ENCODE results near the gene PER2.

The PER2 gene

GRCh38 chr2:238261718-238262375 lies 26.6 kb downstream of the PER2 start:
- intact Hi-C loops (cut with micrococcal nuclease): no loop called here
- no peaks in the 10 kb centered on the region for H3K27me3 Mint-ChIP-seq
- no peaks in the 10 kb centered on the region for H3K9me3 Mint-ChIP-seq
- H3K4me3 Mint-ChIP-seq: no peak overlapping the region
- no peak overlapping the region for H3K27ac Mint-ChIP-seq
- H3K4me1 Mint-ChIP-seq (ENCODE audit: low read depth): peaks cover 12% of the 10 kb centered on the region
- H3K36me3 Mint-ChIP-seq (ENCODE audit: low read depth): peaks cover 91% of the 10 kb centered on the region

- no peaks in the 10 kb centered on the region for H3K9me3 Mint-ChIP-seq
- intact Hi-C loops (cut with micrococcal nuclease): no loop called here
- H3K4me1 Mint-ChIP-seq (ENCODE audit: low read depth): peaks cover 12% of the 10 kb centered on the region
- no peak overlapping the region for H3K27ac Mint-ChIP-seq
- no peak overlapping the region for H3K4me3 Mint-ChIP-seq
- peaks cover 91% of the 10 kb centered on the region for H3K36me3 Mint-ChIP-seq (ENCODE audit: low read depth)
- no peaks in the 10 kb centered on the region for H3K27me3 Mint-ChIP-seq
These were observed 27.5 kb downstream of the PER2 start for GRCh38 chr2:238260883-238261282.

GRCh38 chr2:238259061-238260020 lies 29.1 kb downstream of the PER2 start:
- Mint-ChIP-seq H3K27ac (no peak overlapping the region), H3K4me1 (ENCODE audit: low read depth) (peaks cover 12% of the 10 kb centered on the region), H3K4me3 (no peak overlapping the region), H3K9me3 (no peaks in the 10 kb centered on the region), H3K36me3 (ENCODE audit: low read depth) (peaks cover 97% of the 10 kb centered on the region), H3K27me3 (no peaks in the 10 kb centered on the region)
- intact Hi-C loops (cut with micrococcal nuclease): no loop called here

- Mint-ChIP-seq H3K4me3 (no peak overlapping the region), H3K36me3 (ENCODE audit: low read depth) (peaks cover 100% of the 10 kb centered on the region), H3K4me1 (ENCODE audit: low read depth) (no peaks in the 10 kb centered on the region), H3K9me3 (no peaks in the 10 kb centered on the region), H3K27ac (no peak overlapping the region), H3K27me3 (no peaks in the 10 kb centered on the region)
- intact Hi-C loops (cut with micrococcal nuclease): no loop called here
These were observed 30.4 kb downstream of the PER2 start for GRCh38 chr2:238257786-238258700.

- H3K9me3 Mint-ChIP-seq: no peaks in the 10 kb centered on the region
- no peak overlapping the region for H3K4me3 Mint-ChIP-seq
- no peaks in the 10 kb centered on the region for H3K27me3 Mint-ChIP-seq
- H3K4me1 Mint-ChIP-seq (ENCODE audit: low read depth): no peaks in the 10 kb centered on the region
- H3K36me3 Mint-ChIP-seq (ENCODE audit: low read depth): peaks cover 100% of the 10 kb centered on the region
- H3K27ac Mint-ChIP-seq: no peak overlapping the region
- intact Hi-C loops (cut with micrococcal nuclease): no loop called here
These were observed 31.8 kb downstream of the PER2 start for GRCh38 chr2:238256594-238257104.

- no peak overlapping the region for H3K27ac Mint-ChIP-seq
- no peaks in the 10 kb centered on the region for H3K9me3 Mint-ChIP-seq
- H3K27me3 Mint-ChIP-seq: no peaks in the 10 kb centered on the region
- no peak overlapping the region for H3K4me3 Mint-ChIP-seq
- peaks cover 100% of the 10 kb centered on the region for H3K36me3 Mint-ChIP-seq (ENCODE audit: low read depth)
- intact Hi-C loops (cut with micrococcal nuclease): no loop called here
- H3K4me1 Mint-ChIP-seq (ENCODE audit: low read depth): no peaks in the 10 kb centered on the region
These were observed 32.3 kb downstream of the PER2 start for GRCh38 chr2:238256111-238256510.

- no peaks in the 10 kb centered on the region for H3K4me1 Mint-ChIP-seq (ENCODE audit: low read depth)
- H3K9me3 Mint-ChIP-seq: no peaks in the 10 kb centered on the region
- intact Hi-C loops (cut with micrococcal nuclease): no loop called here
- peaks cover 100% of the 10 kb centered on the region for H3K36me3 Mint-ChIP-seq (ENCODE audit: low read depth)
- no peak overlapping the region for H3K27ac Mint-ChIP-seq
- no peaks in the 10 kb centered on the region for H3K27me3 Mint-ChIP-seq
- H3K4me3 Mint-ChIP-seq: no peak overlapping the region
These were observed 32.8 kb downstream of the PER2 start for GRCh38 chr2:238255636-238256035.

- no peak overlapping the region for H3K27ac Mint-ChIP-seq
- no peak overlapping the region for H3K4me3 Mint-ChIP-seq
- no peaks in the 10 kb centered on the region for H3K9me3 Mint-ChIP-seq
- peaks cover 100% of the 10 kb centered on the region for H3K36me3 Mint-ChIP-seq (ENCODE audit: low read depth)
- H3K27me3 Mint-ChIP-seq: no peaks in the 10 kb centered on the region
- no peaks in the 10 kb centered on the region for H3K4me1 Mint-ChIP-seq (ENCODE audit: low read depth)
- intact Hi-C loops (cut with micrococcal nuclease): no loop called here
These were observed 33.3 kb downstream of the PER2 start for GRCh38 chr2:238255151-238255551.

- intact Hi-C loops (cut with micrococcal nuclease): no loop called here
- Mint-ChIP-seq H3K4me1 (ENCODE audit: low read depth) (no peaks in the 10 kb centered on the region), H3K27ac (no peak overlapping the region), H3K4me3 (no peak overlapping the region), H3K27me3 (no peaks in the 10 kb centered on the region), H3K36me3 (ENCODE audit: low read depth) (peaks cover 100% of the 10 kb centered on the region), H3K9me3 (no peaks in the 10 kb centered on the region)
These were observed 34.2 kb downstream of the PER2 start for GRCh38 chr2:238254095-238254723.

- peaks cover 100% of the 10 kb centered on the region for H3K36me3 Mint-ChIP-seq (ENCODE audit: low read depth)
- H3K27ac Mint-ChIP-seq: peak overlapping the region; percentile 24
- no peaks in the 10 kb centered on the region for H3K9me3 Mint-ChIP-seq
- no peaks in the 10 kb centered on the region for H3K27me3 Mint-ChIP-seq
- intact Hi-C loops (cut with micrococcal nuclease): no loop called here
- no peak overlapping the region for H3K4me3 Mint-ChIP-seq
- H3K4me1 Mint-ChIP-seq (ENCODE audit: low read depth): no peaks in the 10 kb centered on the region
These were observed 35.4 kb downstream of the PER2 start for GRCh38 chr2:238252766-238253630.

GRCh38 chr2:238251986-238252385 lies 36.4 kb downstream of the PER2 start:
- peaks cover 100% of the 10 kb centered on the region for H3K36me3 Mint-ChIP-seq (ENCODE audit: low read depth)
- intact Hi-C loops (cut with micrococcal nuclease): no loop called here
- H3K9me3 Mint-ChIP-seq: no peaks in the 10 kb centered on the region
- no peaks in the 10 kb centered on the region for H3K4me1 Mint-ChIP-seq (ENCODE audit: low read depth)
- H3K27ac Mint-ChIP-seq: peak overlapping the region; percentile 24
- H3K4me3 Mint-ChIP-seq: no peak overlapping the region
- H3K27me3 Mint-ChIP-seq: no peaks in the 10 kb centered on the region

GRCh38 chr2:238251331-238251730 lies 37.1 kb downstream of the PER2 start:
- Mint-ChIP-seq H3K27me3 (no peaks in the 10 kb centered on the region), H3K4me1 (ENCODE audit: low read depth) (no peaks in the 10 kb centered on the region), H3K9me3 (no peaks in the 10 kb centered on the region), H3K4me3 (no peak overlapping the region), H3K27ac (no peak overlapping the region), H3K36me3 (ENCODE audit: low read depth) (peaks cover 100% of the 10 kb centered on the region)
- intact Hi-C loops (cut with micrococcal nuclease): no loop called here
